Nephron progenitor cell (in vitro differentiated cells): ENCODE measurements around the gene MAN1C1.
"Not testable (repeated sequence)": the region's sequence is repeated elsewhere in the genome, so short reads cannot be mapped to it uniquely, and the experiment has no call there.

Experiments used
- DNase-seq: peaks from one replicate; pipeline ENCODE4 v3.0.0; 2021
- H3K27ac Mint-ChIP-seq: 2 replicates; pipeline ENCODE4 v1.8.0; 2021; ENCODE audit warnings: mild to moderate bottlenecking, moderate library complexity, mixed read lengths
- H3K27me3 Mint-ChIP-seq: 2 replicates; pipeline ENCODE4 v1.8.0; 2021; ENCODE audit warnings: mild to moderate bottlenecking, low read depth, mixed read lengths; ENCODE audit not compliant: poor library complexity
- H3K36me3 Mint-ChIP-seq: 2 replicates; pipeline ENCODE4 v1.8.0; 2021; ENCODE audit warnings: low read depth, mixed read lengths
- H3K4me1 Mint-ChIP-seq: 2 replicates; pipeline ENCODE4 v1.8.0; 2021; ENCODE audit warnings: mixed read lengths
- H3K4me3 Mint-ChIP-seq: 2 replicates; pipeline ENCODE4 v1.8.0; 2021; ENCODE audit warnings: mild to moderate bottlenecking, moderate library complexity, mixed read lengths
- H3K9me3 Mint-ChIP-seq: 2 replicates; pipeline ENCODE4 v1.8.0; 2021; ENCODE audit warnings: mild to moderate bottlenecking, moderate library complexity, mixed read lengths
- TF ChIP-seq, protein P1 (sequence below): fragments of 200-600 bp; sonication (generic); IDR thresholded peaks from 2 replicates; pipeline ENCODE4 v1.5.0; 2021; ENCODE audit warnings: antibody characterized with exemption

The MAN1C1 gene

DNA sequence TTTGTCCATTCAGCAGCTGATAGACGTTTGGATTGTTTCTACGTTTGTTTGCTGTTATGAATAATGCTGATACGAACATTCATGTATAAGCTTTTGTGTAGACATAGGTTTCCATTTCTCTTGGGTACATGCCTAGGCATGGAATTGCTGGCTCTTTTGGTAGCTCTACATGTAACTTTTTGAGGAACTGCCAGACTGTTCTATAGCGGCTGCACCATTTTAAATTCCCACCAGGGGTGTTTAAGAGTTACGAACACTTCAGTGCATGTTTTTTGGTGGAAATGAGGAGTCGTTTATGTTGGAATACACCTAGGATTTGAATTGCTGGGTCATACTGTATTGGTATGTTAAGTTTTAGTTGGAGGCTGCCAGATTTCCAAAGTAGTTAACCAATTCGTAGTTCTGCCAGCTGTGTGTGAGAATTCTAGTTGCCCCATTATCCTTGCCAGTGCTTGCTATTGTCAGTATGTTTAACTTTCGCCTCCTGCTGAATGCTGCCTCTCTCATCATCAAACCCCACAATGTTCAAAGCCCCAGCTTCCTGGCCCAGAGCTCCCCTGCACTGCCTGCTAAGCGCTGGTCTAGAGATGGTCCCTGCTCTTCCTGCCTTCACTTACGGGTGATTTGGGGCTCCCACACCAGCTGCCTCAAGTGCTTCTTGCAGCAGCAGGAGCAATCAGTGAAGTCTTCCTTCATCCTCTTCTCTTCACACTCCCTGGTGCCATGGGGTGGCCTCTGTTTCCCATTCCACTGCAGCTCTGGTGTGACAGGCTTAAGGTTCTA lies 81.0 kb downstream of the MAN1C1 start:
- no peaks in the 10 kb centered on the region for H3K9me3 Mint-ChIP-seq
- H3K27me3 Mint-ChIP-seq: peaks cover 22% of the 10 kb centered on the region
- no peak for DNase-seq
- peak overlapping the region; percentile 57 for H3K27ac Mint-ChIP-seq
- no peak overlapping the region for H3K4me3 Mint-ChIP-seq
- TF ChIP-seq, protein P1, sequence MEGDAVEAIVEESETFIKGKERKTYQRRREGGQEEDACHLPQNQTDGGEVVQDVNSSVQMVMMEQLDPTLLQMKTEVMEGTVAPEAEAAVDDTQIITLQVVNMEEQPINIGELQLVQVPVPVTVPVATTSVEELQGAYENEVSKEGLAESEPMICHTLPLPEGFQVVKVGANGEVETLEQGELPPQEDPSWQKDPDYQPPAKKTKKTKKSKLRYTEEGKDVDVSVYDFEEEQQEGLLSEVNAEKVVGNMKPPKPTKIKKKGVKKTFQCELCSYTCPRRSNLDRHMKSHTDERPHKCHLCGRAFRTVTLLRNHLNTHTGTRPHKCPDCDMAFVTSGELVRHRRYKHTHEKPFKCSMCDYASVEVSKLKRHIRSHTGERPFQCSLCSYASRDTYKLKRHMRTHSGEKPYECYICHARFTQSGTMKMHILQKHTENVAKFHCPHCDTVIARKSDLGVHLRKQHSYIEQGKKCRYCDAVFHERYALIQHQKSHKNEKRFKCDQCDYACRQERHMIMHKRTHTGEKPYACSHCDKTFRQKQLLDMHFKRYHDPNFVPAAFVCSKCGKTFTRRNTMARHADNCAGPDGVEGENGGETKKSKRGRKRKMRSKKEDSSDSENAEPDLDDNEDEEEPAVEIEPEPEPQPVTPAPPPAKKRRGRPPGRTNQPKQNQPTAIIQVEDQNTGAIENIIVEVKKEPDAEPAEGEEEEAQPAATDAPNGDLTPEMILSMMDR: no peak
- no peaks in the 10 kb centered on the region for H3K36me3 Mint-ChIP-seq
- peaks cover 53% of the 10 kb centered on the region for H3K4me1 Mint-ChIP-seq

DNA sequence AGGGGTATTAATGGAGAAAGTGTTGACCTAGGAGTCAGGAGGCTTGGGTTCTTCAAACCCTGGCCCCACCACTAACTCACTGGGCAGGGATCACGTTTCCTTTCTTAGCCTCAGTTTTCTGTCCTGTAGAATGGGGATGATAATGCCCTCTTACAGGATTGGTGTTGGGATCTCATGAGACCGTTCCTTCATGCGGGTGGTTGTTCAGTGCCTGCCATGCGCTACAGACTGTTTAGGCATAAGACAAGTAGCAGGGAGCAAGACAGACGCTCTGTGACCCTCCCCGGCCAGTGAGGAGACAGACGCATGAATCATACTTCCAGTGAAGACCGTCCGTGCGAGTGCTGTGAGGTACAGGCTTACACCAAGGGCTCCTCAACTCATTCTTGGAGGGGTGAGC lies 81.7 kb downstream of the MAN1C1 start:
- Mint-ChIP-seq H3K4me3 (no peak overlapping the region), H3K27me3 (peaks cover 24% of the 10 kb centered on the region), H3K4me1 (peaks cover 54% of the 10 kb centered on the region), H3K36me3 (no peaks in the 10 kb centered on the region), H3K9me3 (no peaks in the 10 kb centered on the region), H3K27ac (no peak overlapping the region)
- TF ChIP-seq, protein P1: no peak
- DNase-seq: no peak

DNA sequence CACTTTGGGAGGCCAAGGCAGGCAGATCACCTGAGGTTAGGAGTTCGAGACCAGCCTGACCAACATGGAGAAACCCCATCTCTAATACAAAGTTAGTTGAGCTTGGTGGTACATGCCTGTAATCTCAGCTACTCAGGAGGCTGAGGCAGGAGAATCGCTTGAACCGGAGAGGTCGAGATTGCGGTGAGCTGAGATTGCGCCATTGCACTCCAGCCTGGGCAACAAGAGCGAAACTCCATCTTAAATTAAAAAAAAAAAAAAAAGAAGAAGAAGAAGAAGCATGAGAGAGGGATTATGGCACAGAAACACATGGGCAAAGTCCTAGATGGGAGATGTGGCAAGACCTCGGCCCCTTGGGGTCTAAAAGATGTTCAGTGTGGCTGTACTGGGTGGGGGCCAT lies 82.5 kb downstream of the MAN1C1 start:
- not testable (repeated sequence) for H3K4me3 Mint-ChIP-seq, H3K27ac Mint-ChIP-seq, DNase-seq, H3K36me3 Mint-ChIP-seq, H3K9me3 Mint-ChIP-seq
- Mint-ChIP-seq H3K4me1 (peaks cover 55% of the 10 kb centered on the region), H3K27me3 (peaks cover 29% of the 10 kb centered on the region)

DNA sequence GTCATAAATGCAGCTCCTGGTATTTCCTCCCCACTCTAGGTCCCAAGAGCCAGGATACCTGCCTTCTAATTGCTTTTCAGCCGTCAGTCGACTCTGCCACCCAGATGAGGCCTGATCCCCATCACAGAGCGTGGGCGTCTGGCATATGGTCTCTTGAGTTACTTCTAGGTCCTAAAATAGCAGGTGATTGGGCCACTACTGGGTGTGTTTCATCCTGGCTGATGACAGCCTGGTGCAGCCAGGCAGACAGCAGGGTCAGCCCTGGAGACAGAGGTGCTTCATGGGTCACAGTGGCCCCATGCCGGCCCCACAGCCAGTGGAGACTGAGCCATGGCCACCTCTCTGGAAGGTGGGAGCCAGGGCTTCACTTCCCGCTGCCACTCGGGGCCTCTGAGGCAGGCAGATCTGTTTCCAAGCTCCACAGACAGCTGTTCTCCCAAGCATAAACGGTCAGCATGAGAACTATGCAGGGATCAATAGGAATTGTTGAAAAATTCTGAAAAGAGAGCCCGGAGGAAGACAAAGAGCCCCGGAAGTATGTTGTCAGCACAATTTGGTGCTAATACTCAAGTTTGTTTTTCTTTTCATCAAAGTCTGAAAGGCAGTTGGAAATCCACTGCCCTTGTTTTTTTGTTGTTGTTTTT lies 83.0 kb downstream of the MAN1C1 start:
- Mint-ChIP-seq H3K4me3 (no peak overlapping the region), H3K27me3 (peaks cover 26% of the 10 kb centered on the region), H3K36me3 (no peaks in the 10 kb centered on the region), H3K27ac (no peak overlapping the region), H3K4me1 (peaks cover 55% of the 10 kb centered on the region), H3K9me3 (no peaks in the 10 kb centered on the region)
- peak; percentile 44 for DNase-seq
- TF ChIP-seq, protein P1: no peak

DNA sequence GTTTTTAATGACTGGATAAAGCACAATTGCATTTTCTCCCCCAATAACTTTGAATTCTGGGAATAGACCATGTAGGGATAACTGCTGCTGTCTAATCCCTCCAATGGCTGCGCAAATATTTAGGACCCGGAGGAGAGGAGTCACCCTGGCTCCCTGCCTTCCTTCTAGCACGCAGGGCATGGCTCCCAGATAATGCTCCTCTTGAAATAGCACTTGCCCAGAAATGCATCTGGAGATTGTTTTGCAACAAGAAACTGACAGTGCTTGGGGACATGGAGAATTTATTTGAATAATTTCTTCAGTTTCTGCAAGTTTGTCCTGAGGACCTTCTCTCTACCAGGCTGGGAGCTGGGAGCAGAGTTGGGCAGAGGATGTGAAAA lies 83.5 kb downstream of the MAN1C1 start:
- Mint-ChIP-seq H3K27ac (no peak overlapping the region), H3K9me3 (no peaks in the 10 kb centered on the region), H3K4me1 (peaks cover 56% of the 10 kb centered on the region), H3K36me3 (no peaks in the 10 kb centered on the region), H3K4me3 (no peak overlapping the region), H3K27me3 (peaks cover 28% of the 10 kb centered on the region)
- no peak for DNase-seq
- TF ChIP-seq, protein P1: no peak

DNA sequence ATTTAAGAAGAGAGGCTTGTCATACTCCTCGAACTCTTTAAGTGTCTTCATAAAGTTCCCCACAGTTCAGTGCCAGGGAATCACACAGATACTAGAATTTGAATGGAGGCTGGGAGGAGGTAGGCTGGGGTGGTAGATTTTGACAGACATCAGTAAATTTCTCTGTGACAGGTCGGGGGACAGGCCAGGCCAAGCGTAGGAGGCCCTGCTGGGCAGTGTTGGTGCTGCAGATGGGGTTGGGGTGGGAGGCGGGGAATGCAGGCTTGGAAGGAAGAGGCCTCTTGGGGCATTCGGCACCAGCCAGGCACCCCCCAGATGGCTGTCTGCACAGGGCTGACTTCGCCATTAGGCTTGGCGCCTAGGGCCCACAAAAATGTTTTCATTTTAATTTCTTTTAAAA lies 84.0 kb downstream of the MAN1C1 start:
- H3K27ac Mint-ChIP-seq: no peak overlapping the region
- H3K4me1 Mint-ChIP-seq: peaks cover 51% of the 10 kb centered on the region
- H3K36me3 Mint-ChIP-seq: no peaks in the 10 kb centered on the region
- H3K9me3 Mint-ChIP-seq: no peaks in the 10 kb centered on the region
- peak; percentile 52 for DNase-seq
- peaks cover 30% of the 10 kb centered on the region for H3K27me3 Mint-ChIP-seq
- H3K4me3 Mint-ChIP-seq: no peak overlapping the region
- TF ChIP-seq, protein P1: peak; percentile 34
